SK-N-SH (cell line): Measurements from ENCODE around the gene FBN2.

Experiments
- CHD2 ChIP-seq: fragments of 150-350 bp; IDR thresholded peaks from 2 replicates; pipeline ENCODE4 v1.6.1; 2018; ENCODE audit warnings: low read length; ENCODE audit not compliant: partially characterized antibody
- EZH2phosphoT487 ChIP-seq: fragments of 200-600 bp; sonication (generic); IDR thresholded peaks from 2 replicates; pipeline ENCODE4 v1.6.1; 2017; ENCODE audit warnings: low read depth, mixed run types, mild to moderate bottlenecking, antibody characterized with exemption, moderate library complexity, borderline replicate concordance
- GATA2 ChIP-seq: sonication (generic); formaldehyde crosslinking; IDR thresholded peaks from 2 replicates; pipeline ENCODE4 v1.5.0; 2020; ENCODE audit warnings: mild to moderate bottlenecking, missing genetic modification reagents
- JUND ChIP-seq: IDR thresholded peaks from 2 replicates; pipeline ENCODE4 v1.4.0; 2012
- TF ChIP-seq, protein P1 (sequence below): fragments of 200-600 bp; sonication (generic); IDR thresholded peaks from 2 replicates; pipeline ENCODE4 v1.6.1; 2017; ENCODE audit warnings: antibody characterized with exemption, mild to moderate bottlenecking, moderate library complexity
- TF ChIP-seq, protein P2 (sequence below): IDR thresholded peaks from 2 replicates; pipeline ENCODE4 v1.4.0; 2012; ENCODE audit warnings: low read depth, borderline replicate concordance

- TF ChIP-seq GATA2 (CRISPR knock-in tag): no peak
- TF ChIP-seq, protein P1, sequence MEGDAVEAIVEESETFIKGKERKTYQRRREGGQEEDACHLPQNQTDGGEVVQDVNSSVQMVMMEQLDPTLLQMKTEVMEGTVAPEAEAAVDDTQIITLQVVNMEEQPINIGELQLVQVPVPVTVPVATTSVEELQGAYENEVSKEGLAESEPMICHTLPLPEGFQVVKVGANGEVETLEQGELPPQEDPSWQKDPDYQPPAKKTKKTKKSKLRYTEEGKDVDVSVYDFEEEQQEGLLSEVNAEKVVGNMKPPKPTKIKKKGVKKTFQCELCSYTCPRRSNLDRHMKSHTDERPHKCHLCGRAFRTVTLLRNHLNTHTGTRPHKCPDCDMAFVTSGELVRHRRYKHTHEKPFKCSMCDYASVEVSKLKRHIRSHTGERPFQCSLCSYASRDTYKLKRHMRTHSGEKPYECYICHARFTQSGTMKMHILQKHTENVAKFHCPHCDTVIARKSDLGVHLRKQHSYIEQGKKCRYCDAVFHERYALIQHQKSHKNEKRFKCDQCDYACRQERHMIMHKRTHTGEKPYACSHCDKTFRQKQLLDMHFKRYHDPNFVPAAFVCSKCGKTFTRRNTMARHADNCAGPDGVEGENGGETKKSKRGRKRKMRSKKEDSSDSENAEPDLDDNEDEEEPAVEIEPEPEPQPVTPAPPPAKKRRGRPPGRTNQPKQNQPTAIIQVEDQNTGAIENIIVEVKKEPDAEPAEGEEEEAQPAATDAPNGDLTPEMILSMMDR: no peak
- no peak for TF ChIP-seq JUND
- no peak for TF ChIP-seq EZH2phosphoT487
- TF ChIP-seq CHD2: no peak
- TF ChIP-seq, protein P2, sequence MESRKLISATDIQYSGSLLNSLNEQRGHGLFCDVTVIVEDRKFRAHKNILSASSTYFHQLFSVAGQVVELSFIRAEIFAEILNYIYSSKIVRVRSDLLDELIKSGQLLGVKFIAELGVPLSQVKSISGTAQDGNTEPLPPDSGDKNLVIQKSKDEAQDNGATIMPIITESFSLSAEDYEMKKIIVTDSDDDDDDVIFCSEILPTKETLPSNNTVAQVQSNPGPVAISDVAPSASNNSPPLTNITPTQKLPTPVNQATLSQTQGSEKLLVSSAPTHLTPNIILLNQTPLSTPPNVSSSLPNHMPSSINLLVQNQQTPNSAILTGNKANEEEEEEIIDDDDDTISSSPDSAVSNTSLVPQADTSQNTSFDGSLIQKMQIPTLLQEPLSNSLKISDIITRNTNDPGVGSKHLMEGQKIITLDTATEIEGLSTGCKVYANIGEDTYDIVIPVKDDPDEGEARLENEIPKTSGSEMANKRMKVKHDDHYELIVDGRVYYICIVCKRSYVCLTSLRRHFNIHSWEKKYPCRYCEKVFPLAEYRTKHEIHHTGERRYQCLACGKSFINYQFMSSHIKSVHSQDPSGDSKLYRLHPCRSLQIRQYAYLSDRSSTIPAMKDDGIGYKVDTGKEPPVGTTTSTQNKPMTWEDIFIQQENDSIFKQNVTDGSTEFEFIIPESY: no peak
Observed at GRCh38 chr5:128405159-128405558, 132.9 kb downstream of the FBN2 start.
